ENCODE measurements around the gene TMEM234. TPM values are rescaled to one million over a fixed set of nuclear protein-coding genes. Genes with fewer than 3 reads are reported as not detected.

TMEM234 gene
- total and polyA plus RNA-seq, 8 donors, result 6.2 to 23.5 (median 8.7) TPM

- ATAC-seq (no peak), FAIRE-seq (no peak), DNase-seq (peak in 2 of 6 donors; percentile 29 to 64)
- TF ChIP-seq CTCF (IDR thresholded peaks at IDR 0.05), result no peak
- H3K4me1 ChIP-seq, result peaks cover 7 to 11% (median 10%) of the 10 kb centered on the region in 3 donors
- H3K27me3 ChIP-seq, result no peaks in the 10 kb centered on the region
- H3K9me3 ChIP-seq, result no peaks in the 10 kb centered on the region
- peaks cover 5 to 29% (median 18%) of the 10 kb centered on the region in 3 donors for H3K36me3 ChIP-seq
- no peak overlapping the region for H3K27ac ChIP-seq
- intact Hi-C loops (cut with DNase I), result no loop called here
- 62 to 66% methylated on average over 6 of the region's 6 CpGs for WGBS, 2 donors
- H3K4me3 ChIP-seq, result no peak overlapping the region
Measured at GRCh38 chr1:32197837-32198236, 24.3 kb downstream of the TMEM234 start.

- Histone ChIP-seq H3K9me3 (no peaks in the 10 kb centered on the region), H3K36me3 (peaks cover 5 to 37% (median 24%) of the 10 kb centered on the region in 3 donors), H3K27ac (no peak overlapping the region), H3K4me1 (peaks cover 7 to 11% (median 10%) of the 10 kb centered on the region in 3 donors), H3K27me3 (no peaks in the 10 kb centered on the region), H3K4me3 (no peak overlapping the region)
- DNase-seq, result peak in 2 of 6 donors; percentile 9 to 17
- ATAC-seq, result no peak
- intact Hi-C loops (cut with DNase I), result no loop called here
- no peak for FAIRE-seq
- WGBS, 2 donors, result 84 to 100% methylated on average over 1 of the region's 1 CpG
- no peak for TF ChIP-seq CTCF (IDR thresholded peaks at IDR 0.05)
Measured at GRCh38 chr1:32197074-32197473, 25.1 kb downstream of the TMEM234 start.

- Histone ChIP-seq H3K27ac (no peak overlapping the region), H3K36me3 (peaks cover 5 to 46% (median 33%) of the 10 kb centered on the region in 3 donors), H3K9me3 (no peaks in the 10 kb centered on the region), H3K4me1 (peaks cover 5 to 10% (median 7%) of the 10 kb centered on the region in 3 donors), H3K4me3 (no peak overlapping the region), H3K27me3 (no peaks in the 10 kb centered on the region)
- FAIRE-seq (no peak), ATAC-seq (no peak), DNase-seq (peak in 1 of 6 donors; percentile 7)
- TF ChIP-seq CTCF (IDR thresholded peaks at IDR 0.05), result no peak
- intact Hi-C loops (cut with DNase I), result no loop called here
Measured at GRCh38 chr1:32195972-32196823, 26.0 kb downstream of the TMEM234 start.

DNA sequence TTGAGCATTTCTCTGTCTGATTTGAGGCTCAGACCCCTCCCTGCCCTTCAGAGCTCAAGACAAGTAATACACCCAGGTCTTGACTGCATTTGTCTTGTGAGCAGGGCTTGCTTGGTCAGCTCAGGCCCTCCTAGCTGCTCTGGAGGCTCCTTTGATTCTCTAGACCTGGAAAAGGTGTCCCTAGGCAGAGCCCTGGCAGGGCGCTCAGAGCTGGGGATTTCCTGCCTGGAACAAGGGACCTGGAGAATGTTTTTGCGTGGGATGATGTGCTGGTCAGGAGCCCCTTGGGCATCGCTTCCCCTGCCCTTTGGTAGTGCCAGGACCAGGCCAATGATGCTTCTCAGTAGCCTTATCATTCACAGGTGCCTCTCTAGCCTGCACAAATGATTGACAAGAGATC is 26.6 kb downstream of the TMEM234 start:
- H3K4me1 ChIP-seq, result peaks cover 5 to 10% (median 7%) of the 10 kb centered on the region in 3 donors
- no peaks in the 10 kb centered on the region for H3K27me3 ChIP-seq
- FAIRE-seq (no peak), ATAC-seq (no peak), DNase-seq (peak in 1 of 6 donors; percentile 14)
- H3K36me3 ChIP-seq, result peaks cover 5 to 52% (median 39%) of the 10 kb centered on the region in 3 donors
- no peaks in the 10 kb centered on the region for H3K9me3 ChIP-seq
- intact Hi-C loops (cut with DNase I), result no loop called here
- TF ChIP-seq CTCF (IDR thresholded peaks at IDR 0.05), result no peak
- H3K4me3 ChIP-seq, result no peak overlapping the region
- no peak overlapping the region for H3K27ac ChIP-seq
- 92 to 95% methylated on average over 3 of the region's 3 CpGs for whole genome bisulfite sequencing, 2 donors

- H3K36me3 ChIP-seq, result peaks cover 5 to 58% (median 45%) of the 10 kb centered on the region in 3 donors
- intact Hi-C loops (cut with DNase I), result no loop called here
- no peak for TF ChIP-seq CTCF (IDR thresholded peaks at IDR 0.05)
- 95% methylated on average over 6 of the region's 6 CpGs for WGBS, 2 donors
- H3K27ac ChIP-seq, result no peak overlapping the region
- H3K4me3 ChIP-seq, result no peak overlapping the region
- H3K4me1 ChIP-seq, result peaks cover 5 to 8% (median 7%) of the 10 kb centered on the region in 3 donors
- ATAC-seq (no peak), DNase-seq (peak in 1 of 6 donors; percentile 51), FAIRE-seq (no peak)
- no peaks in the 10 kb centered on the region for H3K27me3 ChIP-seq
- no peaks in the 10 kb centered on the region for H3K9me3 ChIP-seq
Measured at GRCh38 chr1:32194984-32195383, 27.2 kb downstream of the TMEM234 start.

Data from pancreas (tissue), 10 donors.